WTC11 (cell line): ENCODE measurements around the gene ESYT1.

Experiments used
- CREM ChIP-seq: sonication (generic); formaldehyde crosslinking; IDR thresholded peaks from 2 replicates; pipeline ENCODE4 v1.8.1; 2022; ENCODE audit warnings: mild to moderate bottlenecking, missing genetic modification reagents, moderate library complexity
- GTF2I ChIP-seq: fragments of 250-450 bp; sonication (Bioruptor Pico); conservative IDR thresholded peaks from 2 replicates; pipeline ENCODE4 v1.4.0; 2021; ENCODE audit warnings: mild to moderate bottlenecking
- NR3C1 ChIP-seq: sonication (generic); formaldehyde crosslinking; conservative IDR thresholded peaks from 2 replicates; pipeline ENCODE4 v1.8.1; 2023; ENCODE audit warnings: low read depth, mild to moderate bottlenecking, missing genetic modification reagents
- TF ChIP-seq, protein P1 (sequence below): sonication (generic); formaldehyde crosslinking; IDR thresholded peaks from 2 replicates; pipeline ENCODE4 v1.8.1; 2022; ENCODE audit warnings: mild to moderate bottlenecking, moderate library complexity, missing genetic modification reagents
- TF ChIP-seq, protein P2 (sequence below): sonication (generic); formaldehyde crosslinking; IDR thresholded peaks from 2 replicates; pipeline ENCODE4 v1.8.0; 2022; ENCODE audit warnings: mild to moderate bottlenecking, missing genetic modification reagents
- TF ChIP-seq, protein P3 (sequence below): sonication (generic); formaldehyde crosslinking; IDR thresholded peaks from 2 replicates; pipeline ENCODE4 v1.8.1; 2022; ENCODE audit warnings: low read depth, mild to moderate bottlenecking, moderate library complexity, missing genetic modification reagents, borderline replicate concordance
- TF ChIP-seq, protein P4 (sequence below): sonication (generic); formaldehyde crosslinking; IDR thresholded peaks from 2 replicates; pipeline ENCODE4 v1.8.0; 2023; ENCODE audit warnings: mild to moderate bottlenecking, missing genetic modification reagents
- TF ChIP-seq, protein P5 (sequence below): fragments of 200-600 bp; IDR thresholded peaks from 2 replicates; pipeline ENCODE4 v1.8.0; 2022; ENCODE audit warnings: antibody characterized with exemption
- TF ChIP-seq, protein P6 (sequence below): sonication (generic); formaldehyde crosslinking; IDR thresholded peaks from 2 replicates; pipeline ENCODE4 v1.8.1; 2022; ENCODE audit warnings: mild to moderate bottlenecking, missing genetic modification reagents, moderate library complexity, borderline replicate concordance

DNA sequence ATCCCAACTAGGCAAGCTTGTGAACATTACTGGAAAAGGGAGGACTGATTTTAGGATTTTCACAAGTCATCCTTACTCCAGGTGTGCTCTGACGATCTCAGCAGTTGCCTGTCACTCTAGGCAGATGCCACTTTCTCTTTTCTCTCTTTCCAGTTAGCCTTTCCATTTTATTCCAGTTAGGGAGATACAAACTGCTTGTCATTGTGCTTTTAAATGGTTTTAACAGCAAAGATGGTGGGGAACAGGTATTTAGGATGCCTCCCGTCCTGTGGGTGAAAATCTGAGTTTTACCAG, 22.5 kb upstream of the ESYT1 start:
- TF ChIP-seq, protein P1, sequence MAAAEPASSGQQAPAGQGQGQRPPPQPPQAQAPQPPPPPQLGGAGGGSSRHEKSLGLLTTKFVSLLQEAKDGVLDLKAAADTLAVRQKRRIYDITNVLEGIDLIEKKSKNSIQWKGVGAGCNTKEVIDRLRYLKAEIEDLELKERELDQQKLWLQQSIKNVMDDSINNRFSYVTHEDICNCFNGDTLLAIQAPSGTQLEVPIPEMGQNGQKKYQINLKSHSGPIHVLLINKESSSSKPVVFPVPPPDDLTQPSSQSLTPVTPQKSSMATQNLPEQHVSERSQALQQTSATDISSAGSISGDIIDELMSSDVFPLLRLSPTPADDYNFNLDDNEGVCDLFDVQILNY (CRISPR knock-in tag): no peak
- TF ChIP-seq GTF2I (CRISPR knock-in tag) (no peak), NR3C1 (CRISPR knock-in tag) (no peak), CREM (no peak)
- TF ChIP-seq, protein P2, sequence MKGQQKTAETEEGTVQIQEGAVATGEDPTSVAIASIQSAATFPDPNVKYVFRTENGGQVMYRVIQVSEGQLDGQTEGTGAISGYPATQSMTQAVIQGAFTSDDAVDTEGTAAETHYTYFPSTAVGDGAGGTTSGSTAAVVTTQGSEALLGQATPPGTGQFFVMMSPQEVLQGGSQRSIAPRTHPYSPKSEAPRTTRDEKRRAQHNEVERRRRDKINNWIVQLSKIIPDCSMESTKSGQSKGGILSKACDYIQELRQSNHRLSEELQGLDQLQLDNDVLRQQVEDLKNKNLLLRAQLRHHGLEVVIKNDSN (CRISPR knock-in tag): no peak
- TF ChIP-seq, protein P3, sequence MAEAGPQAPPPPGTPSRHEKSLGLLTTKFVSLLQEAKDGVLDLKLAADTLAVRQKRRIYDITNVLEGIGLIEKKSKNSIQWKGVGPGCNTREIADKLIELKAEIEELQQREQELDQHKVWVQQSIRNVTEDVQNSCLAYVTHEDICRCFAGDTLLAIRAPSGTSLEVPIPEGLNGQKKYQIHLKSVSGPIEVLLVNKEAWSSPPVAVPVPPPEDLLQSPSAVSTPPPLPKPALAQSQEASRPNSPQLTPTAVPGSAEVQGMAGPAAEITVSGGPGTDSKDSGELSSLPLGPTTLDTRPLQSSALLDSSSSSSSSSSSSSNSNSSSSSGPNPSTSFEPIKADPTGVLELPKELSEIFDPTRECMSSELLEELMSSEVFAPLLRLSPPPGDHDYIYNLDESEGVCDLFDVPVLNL (CRISPR knock-in tag): no peak
- TF ChIP-seq, protein P4, sequence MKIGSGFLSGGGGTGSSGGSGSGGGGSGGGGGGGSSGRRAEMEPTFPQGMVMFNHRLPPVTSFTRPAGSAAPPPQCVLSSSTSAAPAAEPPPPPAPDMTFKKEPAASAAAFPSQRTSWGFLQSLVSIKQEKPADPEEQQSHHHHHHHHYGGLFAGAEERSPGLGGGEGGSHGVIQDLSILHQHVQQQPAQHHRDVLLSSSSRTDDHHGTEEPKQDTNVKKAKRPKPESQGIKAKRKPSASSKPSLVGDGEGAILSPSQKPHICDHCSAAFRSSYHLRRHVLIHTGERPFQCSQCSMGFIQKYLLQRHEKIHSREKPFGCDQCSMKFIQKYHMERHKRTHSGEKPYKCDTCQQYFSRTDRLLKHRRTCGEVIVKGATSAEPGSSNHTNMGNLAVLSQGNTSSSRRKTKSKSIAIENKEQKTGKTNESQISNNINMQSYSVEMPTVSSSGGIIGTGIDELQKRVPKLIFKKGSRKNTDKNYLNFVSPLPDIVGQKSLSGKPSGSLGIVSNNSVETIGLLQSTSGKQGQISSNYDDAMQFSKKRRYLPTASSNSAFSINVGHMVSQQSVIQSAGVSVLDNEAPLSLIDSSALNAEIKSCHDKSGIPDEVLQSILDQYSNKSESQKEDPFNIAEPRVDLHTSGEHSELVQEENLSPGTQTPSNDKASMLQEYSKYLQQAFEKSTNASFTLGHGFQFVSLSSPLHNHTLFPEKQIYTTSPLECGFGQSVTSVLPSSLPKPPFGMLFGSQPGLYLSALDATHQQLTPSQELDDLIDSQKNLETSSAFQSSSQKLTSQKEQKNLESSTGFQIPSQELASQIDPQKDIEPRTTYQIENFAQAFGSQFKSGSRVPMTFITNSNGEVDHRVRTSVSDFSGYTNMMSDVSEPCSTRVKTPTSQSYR (CRISPR knock-in tag): no peak
- TF ChIP-seq, protein P5, sequence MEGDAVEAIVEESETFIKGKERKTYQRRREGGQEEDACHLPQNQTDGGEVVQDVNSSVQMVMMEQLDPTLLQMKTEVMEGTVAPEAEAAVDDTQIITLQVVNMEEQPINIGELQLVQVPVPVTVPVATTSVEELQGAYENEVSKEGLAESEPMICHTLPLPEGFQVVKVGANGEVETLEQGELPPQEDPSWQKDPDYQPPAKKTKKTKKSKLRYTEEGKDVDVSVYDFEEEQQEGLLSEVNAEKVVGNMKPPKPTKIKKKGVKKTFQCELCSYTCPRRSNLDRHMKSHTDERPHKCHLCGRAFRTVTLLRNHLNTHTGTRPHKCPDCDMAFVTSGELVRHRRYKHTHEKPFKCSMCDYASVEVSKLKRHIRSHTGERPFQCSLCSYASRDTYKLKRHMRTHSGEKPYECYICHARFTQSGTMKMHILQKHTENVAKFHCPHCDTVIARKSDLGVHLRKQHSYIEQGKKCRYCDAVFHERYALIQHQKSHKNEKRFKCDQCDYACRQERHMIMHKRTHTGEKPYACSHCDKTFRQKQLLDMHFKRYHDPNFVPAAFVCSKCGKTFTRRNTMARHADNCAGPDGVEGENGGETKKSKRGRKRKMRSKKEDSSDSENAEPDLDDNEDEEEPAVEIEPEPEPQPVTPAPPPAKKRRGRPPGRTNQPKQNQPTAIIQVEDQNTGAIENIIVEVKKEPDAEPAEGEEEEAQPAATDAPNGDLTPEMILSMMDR: no peak
- TF ChIP-seq, protein P6, sequence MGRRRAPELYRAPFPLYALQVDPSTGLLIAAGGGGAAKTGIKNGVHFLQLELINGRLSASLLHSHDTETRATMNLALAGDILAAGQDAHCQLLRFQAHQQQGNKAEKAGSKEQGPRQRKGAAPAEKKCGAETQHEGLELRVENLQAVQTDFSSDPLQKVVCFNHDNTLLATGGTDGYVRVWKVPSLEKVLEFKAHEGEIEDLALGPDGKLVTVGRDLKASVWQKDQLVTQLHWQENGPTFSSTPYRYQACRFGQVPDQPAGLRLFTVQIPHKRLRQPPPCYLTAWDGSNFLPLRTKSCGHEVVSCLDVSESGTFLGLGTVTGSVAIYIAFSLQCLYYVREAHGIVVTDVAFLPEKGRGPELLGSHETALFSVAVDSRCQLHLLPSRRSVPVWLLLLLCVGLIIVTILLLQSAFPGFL (CRISPR knock-in tag): no peak
